DOHH2 (cell line): ENCODE results near the gene ABCB11.

ENCODE experiments used
- CTCF ChIP-seq: fragments of 200-600 bp; sonication (generic); IDR thresholded peaks from one replicate; pipeline ENCODE4 v1.5.1; 2014; ENCODE audit warnings: antibody characterized with exemption, mild to moderate bottlenecking, low read depth, low read length; ENCODE audit not compliant: poor library complexity, severe bottlenecking
- EZH2phosphoT487 ChIP-seq: fragments of 200-600 bp; sonication (generic); IDR thresholded peaks from 2 replicates; pipeline ENCODE4 v1.6.1; 2017; ENCODE audit warnings: borderline replicate concordance, mild to moderate bottlenecking, antibody characterized with exemption, low read length, moderate library complexity, mixed read lengths

- TF ChIP-seq EZH2phosphoT487 (no peak), CTCF (no peak)
Measured at GRCh38 chr2:168915441-168916330, 115.4 kb downstream of the ABCB11 start.
